Measurements from ENCODE around the gene ZNF524. TPM values are rescaled to one million over a fixed set of nuclear protein-coding genes. Genes with fewer than 3 reads are reported as not detected.
"Not testable (repeated sequence)": the region's sequence is repeated elsewhere in the genome, so short reads cannot be mapped to it uniquely, and the experiment has no call there.

Gene ZNF524
- total RNA-seq, 1 donor from 2014 or later, result 6.3 TPM

GRCh38 chr19:55580628-55581144, 19.4 kb upstream of the ZNF524 start, which contains the start of gene ZNF579:
Gene ZNF579 (minus strand): TSS chr19:55580848. CDS start chr19:55579639, 1,209 bp downstream.
- TF ChIP-seq EZH2 (IDR thresholded peaks at IDR 0.05; ENCODE audit: insufficient read depth, low read length) (no peak), CTCF (IDR thresholded peaks at IDR 0.05; ENCODE audit: insufficient read depth, low read depth, low read length) (no peak)
- Mint-ChIP-seq H3K27ac (ENCODE audit: unreplicated experiment) (peak within 1 kb of the TSS; percentile 82), H3K4me1 (ENCODE audit: low read depth, unreplicated experiment) (peaks cover 29% of the 10 kb centered on the region), H3K4me3 (ENCODE audit: unreplicated experiment) (peak within 1 kb of the TSS; percentile 96), H3K9me3 (ENCODE audit: unreplicated experiment) (no peaks in the 10 kb centered on the region), H3K36me3 (ENCODE audit: low read depth, unreplicated experiment) (peaks cover 14% of the 10 kb centered on the region), H3K27me3 (ENCODE audit: low read depth, unreplicated experiment) (no peaks in the 10 kb centered on the region)
- peaks cover 27% of the 10 kb centered on the region for H3K79me2 ChIP-seq (ENCODE audit: insufficient read depth, low read length)
- FAIRE-seq (no peak), DNase-seq (ENCODE audit: low read depth) (peak; percentile 84)
- no peaks in the 10 kb centered on the region for H3K9me3 ChIP-seq (ENCODE audit: insufficient read depth, low read depth, low read length)
- peaks cover 12% of the 10 kb centered on the region for H4K20me1 ChIP-seq (ENCODE audit: insufficient read depth, low read length)
- no peaks in the 10 kb centered on the region for H3K27me3 ChIP-seq (ENCODE audit: insufficient read depth, low read length)
- H3K4me2 ChIP-seq (ENCODE audit: low read length), result peak within 1 kb of the TSS; percentile 99
- peak within 1 kb of the TSS; percentile 80 for H3K4me3 ChIP-seq (ENCODE audit: insufficient read depth, low read depth, low read length)
- H3K9ac ChIP-seq (ENCODE audit: low read length), result peak within 1 kb of the TSS; percentile 92
- peaks cover 5% of the 10 kb centered on the region for H3K36me3 ChIP-seq (ENCODE audit: insufficient read depth, low read length)
- peaks cover 9% of the 10 kb centered on the region for H3K4me1 ChIP-seq (ENCODE audit: insufficient read depth, low read length)
- H3K27ac ChIP-seq (ENCODE audit: low read depth, low read length), result peak within 1 kb of the TSS; percentile 90
- peak within 1 kb of the TSS; percentile 96 for H2AFZ ChIP-seq (ENCODE audit: low read depth, low read length)

- Mint-ChIP-seq H3K4me1 (ENCODE audit: low read depth, unreplicated experiment) (peaks cover 33% of the 10 kb centered on the region), H3K27ac (ENCODE audit: unreplicated experiment) (peak overlapping the region; percentile 59), H3K36me3 (ENCODE audit: low read depth, unreplicated experiment) (peaks cover 14% of the 10 kb centered on the region), H3K9me3 (ENCODE audit: unreplicated experiment) (no peaks in the 10 kb centered on the region), H3K27me3 (ENCODE audit: low read depth, unreplicated experiment) (no peaks in the 10 kb centered on the region), H3K4me3 (ENCODE audit: unreplicated experiment) (peak overlapping the region; percentile 96)
- peaks cover 5% of the 10 kb centered on the region for H3K36me3 ChIP-seq (ENCODE audit: insufficient read depth, low read length)
- H3K4me3 ChIP-seq (ENCODE audit: insufficient read depth, low read depth, low read length), result peak overlapping the region; percentile 80
- TF ChIP-seq CTCF (IDR thresholded peaks at IDR 0.05; ENCODE audit: insufficient read depth, low read depth, low read length) (no peak), EZH2 (IDR thresholded peaks at IDR 0.05; ENCODE audit: insufficient read depth, low read length) (no peak)
- peak overlapping the region; percentile 92 for H3K9ac ChIP-seq (ENCODE audit: low read length)
- H4K20me1 ChIP-seq (ENCODE audit: insufficient read depth, low read length), result peaks cover 12% of the 10 kb centered on the region
- no peaks in the 10 kb centered on the region for H3K27me3 ChIP-seq (ENCODE audit: insufficient read depth, low read length)
- FAIRE-seq (no peak), DNase-seq (ENCODE audit: low read depth) (no peak)
- H2AFZ ChIP-seq (ENCODE audit: low read depth, low read length), result peak overlapping the region; percentile 96
- H3K79me2 ChIP-seq (ENCODE audit: insufficient read depth, low read length), result peaks cover 27% of the 10 kb centered on the region
- H3K4me2 ChIP-seq (ENCODE audit: low read length), result peak overlapping the region; percentile 99
- H3K4me1 ChIP-seq (ENCODE audit: insufficient read depth, low read length), result peaks cover 14% of the 10 kb centered on the region
- H3K27ac ChIP-seq (ENCODE audit: low read depth, low read length), result peak overlapping the region; percentile 75
- H3K9me3 ChIP-seq (ENCODE audit: insufficient read depth, low read depth, low read length), result no peaks in the 10 kb centered on the region
Observed at GRCh38 chr19:55581145-55581822, 18.8 kb upstream of the ZNF524 start.

- no peaks in the 10 kb centered on the region for H3K27me3 Mint-ChIP-seq (ENCODE audit: low read depth, unreplicated experiment)
- H3K36me3 Mint-ChIP-seq (ENCODE audit: low read depth, unreplicated experiment), result peaks cover 11% of the 10 kb centered on the region
- peaks cover 31% of the 10 kb centered on the region for H3K4me1 Mint-ChIP-seq (ENCODE audit: low read depth, unreplicated experiment)
- H3K9me3 Mint-ChIP-seq (ENCODE audit: unreplicated experiment), result no peaks in the 10 kb centered on the region
- Histone ChIP-seq H3K4me2 (ENCODE audit: low read length) (peak overlapping the region; percentile 99), H3K27me3 (ENCODE audit: insufficient read depth, low read length) (no peaks in the 10 kb centered on the region), H3K4me1 (ENCODE audit: insufficient read depth, low read length) (peaks cover 17% of the 10 kb centered on the region), H3K9me3 (ENCODE audit: insufficient read depth, low read depth, low read length) (no peaks in the 10 kb centered on the region), H3K36me3 (ENCODE audit: insufficient read depth, low read length) (peaks cover 3% of the 10 kb centered on the region), H4K20me1 (ENCODE audit: insufficient read depth, low read length) (peaks cover 10% of the 10 kb centered on the region), H3K9ac (ENCODE audit: low read length) (no peak overlapping the region), H3K27ac (ENCODE audit: low read depth, low read length) (no peak overlapping the region), H3K79me2 (ENCODE audit: insufficient read depth, low read length) (peaks cover 27% of the 10 kb centered on the region), H2AFZ (ENCODE audit: low read depth, low read length) (no peak overlapping the region), H3K4me3 (ENCODE audit: insufficient read depth, low read depth, low read length) (no peak overlapping the region)
- FAIRE-seq (no peak), DNase-seq (ENCODE audit: low read depth) (no peak)
- peak overlapping the region; percentile 96 for H3K4me3 Mint-ChIP-seq (ENCODE audit: unreplicated experiment)
- TF ChIP-seq CTCF (IDR thresholded peaks at IDR 0.05; ENCODE audit: insufficient read depth, low read depth, low read length) (no peak), EZH2 (IDR thresholded peaks at IDR 0.05; ENCODE audit: insufficient read depth, low read length) (no peak)
- peak overlapping the region; percentile 59 for H3K27ac Mint-ChIP-seq (ENCODE audit: unreplicated experiment)
Observed at GRCh38 chr19:55581823-55582223, 18.3 kb upstream of the ZNF524 start.

GRCh38 chr19:55582284-55582683, 17.8 kb upstream of the ZNF524 start:
- H3K4me1 ChIP-seq (ENCODE audit: insufficient read depth, low read length), result peaks cover 21% of the 10 kb centered on the region
- H3K27me3 ChIP-seq (ENCODE audit: insufficient read depth, low read length); H3K27ac ChIP-seq (ENCODE audit: low read depth, low read length); H3K9ac ChIP-seq (ENCODE audit: low read length); H3K4me2 ChIP-seq (ENCODE audit: low read length); FAIRE-seq; H3K27me3 Mint-ChIP-seq (ENCODE audit: low read depth, unreplicated experiment); H4K20me1 ChIP-seq (ENCODE audit: insufficient read depth, low read length); H3K9me3 Mint-ChIP-seq (ENCODE audit: unreplicated experiment); H2AFZ ChIP-seq (ENCODE audit: low read depth, low read length); DNase-seq (ENCODE audit: low read depth); H3K36me3 Mint-ChIP-seq (ENCODE audit: low read depth, unreplicated experiment); H3K9me3 ChIP-seq (ENCODE audit: insufficient read depth, low read depth, low read length); H3K4me3 ChIP-seq (ENCODE audit: insufficient read depth, low read depth, low read length); H3K36me3 ChIP-seq (ENCODE audit: insufficient read depth, low read length): not testable (repeated sequence)
- H3K27ac Mint-ChIP-seq (ENCODE audit: unreplicated experiment), result peak overlapping the region; percentile 48
- H3K4me1 Mint-ChIP-seq (ENCODE audit: low read depth, unreplicated experiment), result peaks cover 31% of the 10 kb centered on the region
- peaks cover 27% of the 10 kb centered on the region for H3K79me2 ChIP-seq (ENCODE audit: insufficient read depth, low read length)
- peak overlapping the region; percentile 96 for H3K4me3 Mint-ChIP-seq (ENCODE audit: unreplicated experiment)
